Measurements from ENCODE around the gene GALNT12. TPM values are rescaled to one million over a fixed set of nuclear protein-coding genes. Genes with fewer than 3 reads are reported as not detected.

Gene GALNT12
- total RNA-seq, 6 experiments from 2014 or later: 0.07 to 0.32 (median 0.15) TPM; not detected in 2

DNA sequence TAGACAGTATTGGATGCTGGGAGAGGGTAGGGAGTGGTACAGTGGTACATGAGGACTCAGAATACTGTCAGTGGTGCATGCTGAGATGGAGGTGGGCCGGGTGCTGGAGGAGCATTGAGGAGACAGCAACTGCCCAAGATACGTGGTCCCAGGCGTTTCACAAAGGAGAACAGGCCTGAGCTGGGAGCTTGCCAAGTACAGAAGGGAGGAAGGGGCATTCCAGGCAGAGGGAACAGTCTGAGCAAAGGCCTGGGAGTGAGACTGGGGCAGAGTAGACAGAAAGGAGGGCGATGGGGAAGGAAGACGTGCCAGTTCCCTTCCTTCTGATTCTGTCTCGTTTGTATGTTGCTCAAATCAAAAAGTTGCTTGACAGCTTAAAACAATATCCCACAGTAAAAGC lies 15.2 kb downstream of the GALNT12 start:
- Mint-ChIP-seq H3K9me3 (peaks cover 6% of the 10 kb centered on the region), H3K36me3 (ENCODE audit: low read depth) (0 out of 2 replicates have a peak, but pooled peaks cover 6% of the 10 kb centered on the region), H3K4me1 (ENCODE audit: low read depth) (no peaks in the 10 kb centered on the region), H3K27ac (no peak overlapping the region), H3K4me3 (no peak overlapping the region), H3K27me3 (ENCODE audit: insufficient read depth) (peaks cover 57% of the 10 kb centered on the region)
- TF ChIP-seq, protein P1, sequence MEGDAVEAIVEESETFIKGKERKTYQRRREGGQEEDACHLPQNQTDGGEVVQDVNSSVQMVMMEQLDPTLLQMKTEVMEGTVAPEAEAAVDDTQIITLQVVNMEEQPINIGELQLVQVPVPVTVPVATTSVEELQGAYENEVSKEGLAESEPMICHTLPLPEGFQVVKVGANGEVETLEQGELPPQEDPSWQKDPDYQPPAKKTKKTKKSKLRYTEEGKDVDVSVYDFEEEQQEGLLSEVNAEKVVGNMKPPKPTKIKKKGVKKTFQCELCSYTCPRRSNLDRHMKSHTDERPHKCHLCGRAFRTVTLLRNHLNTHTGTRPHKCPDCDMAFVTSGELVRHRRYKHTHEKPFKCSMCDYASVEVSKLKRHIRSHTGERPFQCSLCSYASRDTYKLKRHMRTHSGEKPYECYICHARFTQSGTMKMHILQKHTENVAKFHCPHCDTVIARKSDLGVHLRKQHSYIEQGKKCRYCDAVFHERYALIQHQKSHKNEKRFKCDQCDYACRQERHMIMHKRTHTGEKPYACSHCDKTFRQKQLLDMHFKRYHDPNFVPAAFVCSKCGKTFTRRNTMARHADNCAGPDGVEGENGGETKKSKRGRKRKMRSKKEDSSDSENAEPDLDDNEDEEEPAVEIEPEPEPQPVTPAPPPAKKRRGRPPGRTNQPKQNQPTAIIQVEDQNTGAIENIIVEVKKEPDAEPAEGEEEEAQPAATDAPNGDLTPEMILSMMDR (IDR thresholded peaks at IDR 0.05): no peak
- no peak for DNase-seq

DNA sequence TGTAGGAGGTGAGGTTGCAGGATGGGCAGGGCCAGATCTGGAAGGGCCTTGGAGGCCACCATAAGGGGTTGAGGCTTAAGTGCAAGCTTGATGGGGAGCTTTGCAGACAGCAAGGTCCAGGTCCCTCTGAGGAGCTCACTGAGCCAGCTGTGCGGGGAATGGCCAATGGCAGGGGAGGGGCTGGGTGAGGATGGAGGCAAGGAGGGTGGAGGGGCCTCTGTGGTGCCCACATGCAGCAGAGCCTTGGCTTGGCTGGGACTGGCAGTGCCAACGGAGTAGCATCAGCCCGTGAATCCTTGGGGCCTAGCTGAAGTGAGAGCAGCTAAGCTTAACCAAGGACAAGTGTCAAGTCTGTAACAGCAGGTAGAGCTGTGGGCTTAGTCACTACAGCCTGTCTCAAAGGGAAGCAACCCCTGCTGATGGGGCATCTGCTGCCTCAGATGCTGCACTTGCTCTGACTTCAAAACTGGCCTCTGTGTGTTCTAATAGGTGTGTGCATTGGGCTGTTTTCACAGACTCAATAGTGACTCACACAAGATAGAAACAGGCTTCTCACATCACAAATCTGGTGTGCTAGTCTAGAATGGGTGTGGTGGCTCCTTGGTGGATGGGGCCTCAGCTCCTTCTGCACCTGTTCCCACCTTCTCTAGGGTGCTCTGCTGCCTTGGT lies 16.3 kb downstream of the GALNT12 start:
- Mint-ChIP-seq H3K4me3 (no peak overlapping the region), H3K27me3 (ENCODE audit: insufficient read depth) (peaks cover 53% of the 10 kb centered on the region), H3K9me3 (peaks cover 2% of the 10 kb centered on the region), H3K27ac (no peak overlapping the region), H3K4me1 (ENCODE audit: low read depth) (no peaks in the 10 kb centered on the region), H3K36me3 (ENCODE audit: low read depth) (0 out of 2 replicates have a peak, but pooled peaks cover 2% of the 10 kb centered on the region)
- DNase-seq: no peak
- TF ChIP-seq, protein P1 (IDR thresholded peaks at IDR 0.05): no peak

- DNase-seq: no peak
- Mint-ChIP-seq H3K27me3 (ENCODE audit: insufficient read depth) (peaks cover 44% of the 10 kb centered on the region), H3K36me3 (ENCODE audit: low read depth) (no peaks in the 10 kb centered on the region), H3K4me1 (ENCODE audit: low read depth) (no peaks in the 10 kb centered on the region), H3K27ac (no peak overlapping the region), H3K9me3 (no peaks in the 10 kb centered on the region), H3K4me3 (no peak overlapping the region)
- TF ChIP-seq, protein P1 (IDR thresholded peaks at IDR 0.05): no peak
These were observed 17.9 kb downstream of the GALNT12 start for GRCh38 chr9:98825414-98825813.

DNA sequence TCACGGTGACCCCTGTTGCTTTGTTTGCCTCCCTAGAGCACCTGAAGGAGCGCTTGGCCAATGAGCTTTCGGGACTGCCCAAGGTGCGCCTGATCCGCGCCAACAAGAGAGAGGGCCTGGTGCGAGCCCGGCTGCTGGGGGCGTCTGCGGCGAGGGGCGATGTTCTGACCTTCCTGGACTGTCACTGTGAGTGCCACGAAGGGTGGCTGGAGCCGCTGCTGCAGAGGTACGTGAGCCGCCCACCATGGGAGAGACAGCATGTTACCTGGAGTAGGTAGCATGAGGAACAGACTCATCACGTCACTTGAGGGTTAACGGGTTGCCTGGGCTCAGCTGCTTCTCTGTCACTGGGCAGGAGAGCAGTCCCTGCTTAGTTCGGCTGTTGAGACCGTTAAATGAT lies 19.2 kb downstream of the GALNT12 start:
- TF ChIP-seq, protein P1 (IDR thresholded peaks at IDR 0.05): no peak
- H3K4me3 Mint-ChIP-seq: no peak overlapping the region
- H3K27me3 Mint-ChIP-seq (ENCODE audit: insufficient read depth): peaks cover 39% of the 10 kb centered on the region
- no peaks in the 10 kb centered on the region for H3K9me3 Mint-ChIP-seq
- H3K27ac Mint-ChIP-seq: no peak overlapping the region
- no peaks in the 10 kb centered on the region for H3K4me1 Mint-ChIP-seq (ENCODE audit: low read depth)
- no peak for DNase-seq
- H3K36me3 Mint-ChIP-seq (ENCODE audit: low read depth): no peaks in the 10 kb centered on the region

DNA sequence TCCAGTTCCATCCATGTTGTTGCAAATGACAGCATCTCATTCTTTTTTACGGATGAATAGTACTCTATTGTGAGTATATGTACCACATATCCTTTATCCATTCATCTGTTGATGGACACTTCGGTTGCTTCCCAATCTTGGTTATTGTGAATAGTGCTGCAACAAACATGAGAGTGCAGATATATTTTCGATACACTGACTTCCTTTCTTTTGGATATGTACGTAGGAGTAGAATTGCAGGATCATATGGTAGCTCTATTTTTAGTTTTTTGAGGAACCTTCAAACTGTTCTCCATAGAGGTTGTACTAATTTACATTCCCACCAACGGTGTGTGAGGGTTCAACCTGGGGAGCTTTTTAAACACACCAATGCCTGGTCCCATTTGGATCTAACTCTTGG lies 22.3 kb downstream of the GALNT12 start:
- H3K27ac Mint-ChIP-seq: no peak overlapping the region
- H3K4me1 Mint-ChIP-seq (ENCODE audit: low read depth): no peaks in the 10 kb centered on the region
- peaks cover 28% of the 10 kb centered on the region for H3K27me3 Mint-ChIP-seq (ENCODE audit: insufficient read depth)
- TF ChIP-seq, protein P1 (IDR thresholded peaks at IDR 0.05): no peak
- no peaks in the 10 kb centered on the region for H3K9me3 Mint-ChIP-seq
- no peak overlapping the region for H3K4me3 Mint-ChIP-seq
- no peaks in the 10 kb centered on the region for H3K36me3 Mint-ChIP-seq (ENCODE audit: low read depth)
- DNase-seq: no peak
